Right atrium auricular region (tissue), 2 donors: Measurements from ENCODE around the gene MISP3. TPM values are rescaled to one million over a fixed set of nuclear protein-coding genes. Genes with fewer than 3 reads are reported as not detected.

Source experiments
- DNase-seq: peaks from one replicate; pipeline ENCODE4 v3.0.0-alpha.2; 2019; ENCODE audit warnings: low spot score
- H3K27ac ChIP-seq, 2 donors: fragments of 200-600 bp; sonication (generic); 1 replicate in 1 of 2; 2 replicates in 1 of 2; pipeline ENCODE4 v1.5.1; 2016 to 2019
- H3K27me3 ChIP-seq, 2 donors: fragments of 200-600 bp; sonication (generic); one replicate each; pipeline versions ENCODE4 v1.5.1 to v1.6.0; 2017 to 2019
- H3K36me3 ChIP-seq: fragments of 200-600 bp; sonication (generic); one replicate; pipeline ENCODE4 v1.5.1; 2016
- H3K4me1 ChIP-seq, 2 donors: fragments of 200-600 bp; sonication (generic); one replicate each; pipeline versions ENCODE4 v1.5.1 to v1.6.0; 2017 to 2019
- H3K4me3 ChIP-seq, 2 donors: fragments of 200-600 bp; sonication (generic); 1 replicate in 1 of 2; 2 replicates in 1 of 2; pipeline ENCODE4 v1.5.1; 2017 to 2019; ENCODE audit warnings: mild to moderate bottlenecking in 1 of 2, moderate library complexity in 1 of 2
- H3K9me3 ChIP-seq, 2 donors: fragments of 200-600 bp; sonication (generic); one replicate each; pipeline ENCODE4 v1.5.1; 2019
- CTCF ChIP-seq, 2 donors: fragments of 200-600 bp; sonication (generic); IDR thresholded peaks; one replicate each; pipeline ENCODE4 v1.5.1; 2019; ENCODE audit warnings: antibody characterized with exemption in 2 of 2
- total RNA-seq, 2 donors: library from RNA; depleted of rRNA; stranded (reverse); fragments of >200 nt; gene quantifications; one replicate each; pipeline ENCODE4 v1.1.0, GENCODE V29; 2016

Gene MISP3
- total RNA-seq, 2 donors from 2014 or later = 8.7 to 12.1 TPM

GRCh38 chr19:14116918-14117578 is 44.5 kb downstream of the MISP3 start:
- H3K4me1 ChIP-seq = peaks cover 0 to 74% of the 10 kb centered on the region in 2 donors
- H3K27me3 ChIP-seq = no peaks in the 10 kb centered on the region
- no peak for TF ChIP-seq CTCF (IDR thresholded peaks at IDR 0.05)
- peak overlapping the region; percentile 92 to 96 for H3K27ac ChIP-seq
- no peak for DNase-seq
- H3K9me3 ChIP-seq = no peaks in the 10 kb centered on the region
- no peaks in the 10 kb centered on the region for H3K36me3 ChIP-seq
- H3K4me3 ChIP-seq = peak overlapping the region; percentile 94 to 99

GRCh38 chr19:14117668-14118164 is 45.1 kb downstream of the MISP3 start, which contains the start of gene PRKACA:
Gene PRKACA, minus strand, starts transcription at chr19:14117762. Its CDS starts 215 bp downstream, at chr19:14117547.
- Histone ChIP-seq H3K9me3 (no peaks in the 10 kb centered on the region), H3K4me1 (peaks cover 0 to 68% of the 10 kb centered on the region in 2 donors), H3K27ac (peak within 1 kb of the TSS; percentile 96 to 99), H3K36me3 (no peaks in the 10 kb centered on the region), H3K27me3 (no peaks in the 10 kb centered on the region), H3K4me3 (peak within 1 kb of the TSS; percentile 94 to 99)
- TF ChIP-seq CTCF (IDR thresholded peaks at IDR 0.05) = no peak
- DNase-seq = peak; percentile 99

- Histone ChIP-seq H3K4me3 (peak overlapping the region; percentile 52 to 59), H3K4me1 (peaks cover 0 to 61% of the 10 kb centered on the region in 2 donors), H3K36me3 (no peaks in the 10 kb centered on the region), H3K9me3 (no peaks in the 10 kb centered on the region), H3K27ac (peak overlapping the region; percentile 96 to 99), H3K27me3 (no peaks in the 10 kb centered on the region)
- no peak for TF ChIP-seq CTCF (IDR thresholded peaks at IDR 0.05)
- peak; percentile 96 for DNase-seq
Observed at GRCh38 chr19:14118165-14119051, 45.8 kb downstream of the MISP3 start.

GRCh38 chr19:14119146-14119545 is 46.6 kb downstream of the MISP3 start:
- Histone ChIP-seq H3K9me3 (no peaks in the 10 kb centered on the region), H3K36me3 (no peaks in the 10 kb centered on the region), H3K4me1 (peaks cover 0 to 53% of the 10 kb centered on the region in 2 donors), H3K27ac (peak overlapping the region; percentile 96 to 99), H3K4me3 (peak overlapping the region; percentile 52 to 59), H3K27me3 (no peaks in the 10 kb centered on the region)
- no peak for DNase-seq
- no peak for TF ChIP-seq CTCF (IDR thresholded peaks at IDR 0.05)

- Histone ChIP-seq H3K9me3 (no peaks in the 10 kb centered on the region), H3K27ac (peak overlapping the region; percentile 96 to 99), H3K27me3 (no peaks in the 10 kb centered on the region), H3K4me1 (peaks cover 0 to 46% of the 10 kb centered on the region in 2 donors), H3K36me3 (no peaks in the 10 kb centered on the region), H3K4me3 (no peak overlapping the region)
- DNase-seq = no peak
- no peak for TF ChIP-seq CTCF (IDR thresholded peaks at IDR 0.05)
Observed at GRCh38 chr19:14119644-14120496, 47.3 kb downstream of the MISP3 start.
